Adrenal gland (tissue), 5 donors: ENCODE measurements around the gene CERT1.

ENCODE experiments used
- CTCF ChIP-seq, 6 experiments: fragments of 450-650 bp in 4 of 6; fragments of 200-600 bp in 2 of 6; sonication (generic) in 1 of 6; IDR thresholded peaks; 1 replicate in 5 of 6; 2 replicates in 1 of 6; pipeline versions ENCODE4 v1.5.1 to v1.8.0; 2016 to 2021; ENCODE audit warnings: antibody characterized with exemption in 6 of 6, mild to moderate bottlenecking in 2 of 6, moderate library complexity in 1 of 6
- POLR2A ChIP-seq, 2 donors: fragments of 450-650 bp; IDR thresholded peaks; one replicate each; pipeline ENCODE4 v1.6.1; 2017; ENCODE audit warnings: antibody characterized with exemption in 2 of 2, mild to moderate bottlenecking in 2 of 2, moderate library complexity in 1 of 2
- donor health status: DM: no; HTN: no; CAD: no.

GRCh38 chr5:75395277-75395676 lies 116.2 kb downstream of the CERT1 start:
- TF ChIP-seq CTCF (IDR thresholded peaks at IDR 0.05) = no peak
- TF ChIP-seq POLR2A (IDR thresholded peaks at IDR 0.05) = no peak
